Measurements from ENCODE around the gene CENPF. TPM values are rescaled to one million over a fixed set of nuclear protein-coding genes. Genes with fewer than 3 reads are reported as not detected.

Gene CENPF
- total RNA-seq, 1 donor from 2014 or later = 80.5 TPM

- DNase-seq (ENCODE audit: low read depth) = no peak
- TF ChIP-seq CTCF (conservative IDR thresholded peaks at IDR 0.05; ENCODE audit: low read depth, low read length) = no peak
- no peak overlapping the region for H3K4me3 ChIP-seq (ENCODE audit: low read depth, low read length)
Measured at GRCh38 chr1:214617246-214617645, 14.3 kb downstream of the CENPF start.

- H3K4me3 ChIP-seq (ENCODE audit: low read depth, low read length) = no peak overlapping the region
- no peak for TF ChIP-seq CTCF (conservative IDR thresholded peaks at IDR 0.05; ENCODE audit: low read depth, low read length)
- DNase-seq (ENCODE audit: low read depth) = no peak
Measured at GRCh38 chr1:214617843-214618242, 14.8 kb downstream of the CENPF start.

- no peak overlapping the region for H3K4me3 ChIP-seq (ENCODE audit: low read depth, low read length)
- TF ChIP-seq CTCF (conservative IDR thresholded peaks at IDR 0.05; ENCODE audit: low read depth, low read length) = no peak
- no peak for DNase-seq (ENCODE audit: low read depth)
Measured at GRCh38 chr1:214621236-214621635, 18.2 kb downstream of the CENPF start.

GRCh38 chr1:214623430-214623829 is 20.4 kb downstream of the CENPF start:
- no peak for TF ChIP-seq CTCF (conservative IDR thresholded peaks at IDR 0.05; ENCODE audit: low read depth, low read length)
- no peak for DNase-seq (ENCODE audit: low read depth)
- no peak overlapping the region for H3K4me3 ChIP-seq (ENCODE audit: low read depth, low read length)

GRCh38 chr1:214632091-214632490 is 29.1 kb downstream of the CENPF start:
- no peak for DNase-seq (ENCODE audit: low read depth)
- H3K4me3 ChIP-seq (ENCODE audit: low read depth, low read length) = no peak overlapping the region
- no peak for TF ChIP-seq CTCF (conservative IDR thresholded peaks at IDR 0.05; ENCODE audit: low read depth, low read length)

- no peak for DNase-seq (ENCODE audit: low read depth)
- no peak overlapping the region for H3K4me3 ChIP-seq (ENCODE audit: low read depth, low read length)
- no peak for TF ChIP-seq CTCF (conservative IDR thresholded peaks at IDR 0.05; ENCODE audit: low read depth, low read length)
Measured at GRCh38 chr1:214633686-214634085, 30.7 kb downstream of the CENPF start.

GRCh38 chr1:214634267-214634666 is 31.3 kb downstream of the CENPF start:
- no peak for TF ChIP-seq CTCF (conservative IDR thresholded peaks at IDR 0.05; ENCODE audit: low read depth, low read length)
- H3K4me3 ChIP-seq (ENCODE audit: low read depth, low read length) = no peak overlapping the region

More at GRCh38 chr1:214634267-214634666, 31.3 kb downstream of the CENPF start:
- DNase-seq (ENCODE audit: low read depth) = no peak

Data from epithelial cell of proximal tubule (primary cell).